OCI-LY3 (cell line): Measurements from ENCODE around the gene SYNJ1.
"Not testable (repeated sequence)": the region's sequence is repeated elsewhere in the genome, so short reads cannot be mapped to it uniquely, and the experiment has no call there.

Source experiments
- EZH2phosphoT487 ChIP-seq: fragments of 200-600 bp; shearing (Covaris generic); IDR thresholded peaks from 2 replicates; pipeline ENCODE4 v1.6.1; 2018; ENCODE audit warnings: antibody characterized with exemption, mixed run types, low read depth
- TF ChIP-seq, protein P1 (sequence below): fragments of 200-600, 300-600 bp; sonication (generic); IDR thresholded peaks from 2 replicates; pipeline ENCODE4 v1.5.1; 2014; ENCODE audit warnings: antibody characterized with exemption, low read length, low read depth

DNA sequence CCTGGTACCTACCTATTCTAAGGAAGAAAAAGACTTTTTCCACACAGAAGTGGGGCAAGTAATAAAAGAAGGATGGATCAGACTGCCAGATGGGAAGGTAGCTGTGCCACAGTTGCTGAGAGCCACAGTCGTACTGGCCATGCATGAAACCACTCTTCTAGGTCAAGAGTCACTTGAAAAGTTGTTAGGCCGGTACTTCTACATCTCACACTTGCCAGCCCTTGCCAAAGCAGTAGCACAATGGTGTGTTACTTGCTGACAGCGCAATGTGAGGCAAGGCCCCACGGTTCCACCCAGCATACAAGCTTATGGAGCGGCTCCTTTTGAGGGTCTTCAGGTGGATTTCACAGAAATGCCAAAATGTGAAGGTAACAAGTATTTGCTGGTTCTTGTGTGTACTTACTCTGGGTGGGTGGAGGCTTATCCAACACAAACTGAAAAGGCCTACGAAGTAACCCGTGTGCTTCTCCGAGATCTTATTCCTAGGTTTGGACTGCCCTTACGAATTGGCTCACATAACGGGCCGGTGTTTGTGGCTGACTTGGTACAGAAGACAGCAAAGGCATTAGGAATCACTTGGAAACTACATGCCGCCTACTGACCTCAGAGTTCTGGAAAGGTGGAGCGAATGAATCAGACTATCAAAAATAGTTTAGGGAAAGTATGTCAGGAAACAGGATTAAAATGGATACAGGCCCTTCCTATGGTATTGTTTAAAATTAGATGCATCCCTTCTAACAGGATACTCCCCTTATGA, 66.6 kb downstream of the SYNJ1 start:
- TF ChIP-seq, protein P1, sequence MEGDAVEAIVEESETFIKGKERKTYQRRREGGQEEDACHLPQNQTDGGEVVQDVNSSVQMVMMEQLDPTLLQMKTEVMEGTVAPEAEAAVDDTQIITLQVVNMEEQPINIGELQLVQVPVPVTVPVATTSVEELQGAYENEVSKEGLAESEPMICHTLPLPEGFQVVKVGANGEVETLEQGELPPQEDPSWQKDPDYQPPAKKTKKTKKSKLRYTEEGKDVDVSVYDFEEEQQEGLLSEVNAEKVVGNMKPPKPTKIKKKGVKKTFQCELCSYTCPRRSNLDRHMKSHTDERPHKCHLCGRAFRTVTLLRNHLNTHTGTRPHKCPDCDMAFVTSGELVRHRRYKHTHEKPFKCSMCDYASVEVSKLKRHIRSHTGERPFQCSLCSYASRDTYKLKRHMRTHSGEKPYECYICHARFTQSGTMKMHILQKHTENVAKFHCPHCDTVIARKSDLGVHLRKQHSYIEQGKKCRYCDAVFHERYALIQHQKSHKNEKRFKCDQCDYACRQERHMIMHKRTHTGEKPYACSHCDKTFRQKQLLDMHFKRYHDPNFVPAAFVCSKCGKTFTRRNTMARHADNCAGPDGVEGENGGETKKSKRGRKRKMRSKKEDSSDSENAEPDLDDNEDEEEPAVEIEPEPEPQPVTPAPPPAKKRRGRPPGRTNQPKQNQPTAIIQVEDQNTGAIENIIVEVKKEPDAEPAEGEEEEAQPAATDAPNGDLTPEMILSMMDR, result not testable (repeated sequence)
- not testable (repeated sequence) for TF ChIP-seq EZH2phosphoT487
